Endodermal cell (in vitro differentiated cells): ENCODE results near the gene PAX8. TPM values are rescaled to one million over a fixed set of nuclear protein-coding genes. Genes with fewer than 3 reads are reported as not detected.
"Not testable (repeated sequence)": the region's sequence is repeated elsewhere in the genome, so short reads cannot be mapped to it uniquely, and the experiment has no call there.

Source experiments
- DNase-seq: peaks from one replicate; pipeline ENCODE4 v3.0.0-alpha.2; 2017
- H3K27ac ChIP-seq: 2 replicates; pipeline ENCODE4 v1.5.1; 2013; ENCODE audit warnings: mild to moderate bottlenecking, low read depth, low read length, moderate library complexity
- H3K27me3 ChIP-seq: 2 replicates; pipeline ENCODE4 v1.6.1; 2013; ENCODE audit warnings: mild to moderate bottlenecking, low read length, moderate library complexity; ENCODE audit not compliant: insufficient read depth, control insufficient read depth, poor library complexity, severe bottlenecking
- H3K36me3 ChIP-seq: 2 replicates; pipeline ENCODE4 v1.7.0; 2013; ENCODE audit warnings: mild to moderate bottlenecking, low read length, moderate library complexity; ENCODE audit not compliant: control insufficient read depth, insufficient read depth
- H3K4me1 ChIP-seq: one replicate; pipeline ENCODE4 v1.7.0; 2013; ENCODE audit warnings: low read length; ENCODE audit not compliant: control insufficient read depth, insufficient read depth
- H3K4me3 ChIP-seq: 2 replicates; pipeline ENCODE4 v1.5.1; 2013; ENCODE audit warnings: mild to moderate bottlenecking, low read length, moderate library complexity
- H3K9ac ChIP-seq: 2 replicates; pipeline ENCODE4 v1.6.1; 2013; ENCODE audit warnings: mild to moderate bottlenecking, low read length, moderate library complexity; ENCODE audit not compliant: poor library complexity, severe bottlenecking; ENCODE audit errors: extremely low read depth
- H3K9me3 ChIP-seq: 2 replicates; pipeline ENCODE4 v1.6.1; 2013; ENCODE audit warnings: mild to moderate bottlenecking, low read length, moderate library complexity; ENCODE audit not compliant: control insufficient read depth
- H3K27ac Mint-ChIP-seq: 2 replicates; pipeline ENCODE4 v1.8.0; 2020; ENCODE audit warnings: mixed read lengths
- H3K27me3 Mint-ChIP-seq: 2 replicates; pipeline ENCODE4 v1.8.0; 2021; ENCODE audit warnings: mild to moderate bottlenecking, mixed read lengths; ENCODE audit not compliant: insufficient read depth
- H3K36me3 Mint-ChIP-seq: 2 replicates; pipeline ENCODE4 v1.8.0; 2020; ENCODE audit warnings: low read depth, mixed read lengths
- H3K4me1 Mint-ChIP-seq: 2 replicates; pipeline ENCODE4 v1.8.0; 2020; ENCODE audit warnings: mixed read lengths
- H3K4me3 Mint-ChIP-seq: 2 replicates; pipeline ENCODE4 v1.8.0; 2020; ENCODE audit warnings: mild to moderate bottlenecking, moderate library complexity, mixed read lengths
- H3K9me3 Mint-ChIP-seq: 2 replicates; pipeline ENCODE4 v1.8.0; 2020; ENCODE audit warnings: mild to moderate bottlenecking, mixed read lengths
- CTCF ChIP-seq: fragments of 200-600 bp; sonication (generic); conservative IDR thresholded peaks from 2 replicates; pipeline ENCODE4 v1.5.0; 2021; ENCODE audit warnings: antibody characterized with exemption, mild to moderate bottlenecking
- WGBS, 2 experiments: methylation state at CpG; one replicate each; pipeline versions ENCODE4 v1.1.5 to v1.1.7; 2013; ENCODE audit warnings: missing lambda C conversion rate in 2 of 2, mixed read lengths in 1 of 2; ENCODE audit not compliant: insufficient coverage in 1 of 2, insufficient read length in 1 of 2; 5-methylcytosine and 5-hydroxymethylcytosine counted together
- total RNA-seq, 2 donors: library from RNA; stranded (reverse); fragmentation: NEBNext Ultra II Directional in 1 of 2; extraction: Animal tissue kit (Norgen Biotek cat#: 25700) in 1 of 2; gene quantifications; 2 replicates in 1 of 2; 3 replicates in 1 of 2; pipeline ENCODE4 v1.2.1, GENCODE V29; 2021

The PAX8 gene
- total RNA-seq, 2 donors from 2014 or later: 0.09 to 0.11 TPM

- H3K27ac Mint-ChIP-seq, H3K27ac ChIP-seq, H3K4me1 ChIP-seq, DNase-seq, H3K9me3 Mint-ChIP-seq, H3K9ac ChIP-seq, H3K4me3 Mint-ChIP-seq, H3K36me3 Mint-ChIP-seq, H3K36me3 ChIP-seq, H3K4me3 ChIP-seq, H3K4me1 Mint-ChIP-seq, H3K9me3 ChIP-seq: not testable (repeated sequence)
- peaks cover 79% of the 10 kb centered on the region for H3K27me3 ChIP-seq
- peaks cover 89% of the 10 kb centered on the region for H3K27me3 Mint-ChIP-seq
- WGBS, 2 experiments: 0% methylated on average over 2 of the region's 6 CpGs; no CpG with 5 or more reads in 1 of the 2 experiments
These were observed 9.5 kb upstream of the PAX8 start for GRCh38 chr2:113288117-113288673.

DNA sequence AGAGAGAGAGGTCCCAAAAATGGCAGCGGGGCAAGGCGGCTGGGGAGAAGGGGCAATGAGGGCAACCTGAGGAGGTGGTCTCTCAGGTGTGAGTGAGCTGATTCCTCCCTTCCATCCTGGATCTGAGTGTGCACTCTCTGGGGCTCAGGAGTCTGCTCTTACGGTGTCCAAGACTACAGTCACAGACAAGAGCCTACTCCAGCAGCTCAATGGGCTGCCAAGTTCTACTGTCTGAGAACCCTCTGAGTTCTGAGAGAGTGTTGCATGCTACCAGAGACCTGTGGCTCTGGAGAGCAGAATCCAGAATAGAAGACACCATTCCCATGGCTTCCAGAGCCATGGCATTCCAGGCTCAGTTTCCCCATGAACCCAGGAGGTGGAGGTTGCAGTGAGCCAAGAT is 7.1 kb upstream of the PAX8 start:
- no peak overlapping the region for H3K4me3 ChIP-seq
- no peaks in the 10 kb centered on the region for H3K36me3 ChIP-seq
- Mint-ChIP-seq H3K4me1 (peaks cover 3% of the 10 kb centered on the region), H3K27me3 (peaks cover 88% of the 10 kb centered on the region), H3K27ac (no peak overlapping the region), H3K36me3 (no peaks in the 10 kb centered on the region), H3K9me3 (no peaks in the 10 kb centered on the region), H3K4me3 (no peak overlapping the region)
- no peak for TF ChIP-seq CTCF
- no peak for DNase-seq
- no peaks in the 10 kb centered on the region for H3K4me1 ChIP-seq
- no peak overlapping the region for H3K27ac ChIP-seq
- H3K9ac ChIP-seq: no peak overlapping the region
- peaks cover 76% of the 10 kb centered on the region for H3K27me3 ChIP-seq
- WGBS, 2 experiments: 94 to 100% methylated on average over 1 to 3 of the region's 3 CpGs
- H3K9me3 ChIP-seq: no peaks in the 10 kb centered on the region

- not testable (repeated sequence) for H3K36me3 Mint-ChIP-seq, DNase-seq, H3K27ac ChIP-seq, H3K36me3 ChIP-seq, H3K4me1 Mint-ChIP-seq, H3K4me1 ChIP-seq, H3K9me3 ChIP-seq, H3K9me3 Mint-ChIP-seq, H3K4me3 Mint-ChIP-seq, H3K9ac ChIP-seq, H3K27ac Mint-ChIP-seq, H3K4me3 ChIP-seq
- peaks cover 76% of the 10 kb centered on the region for H3K27me3 ChIP-seq
- WGBS, 2 experiments: 78 to 83% methylated on average over 6 of the region's 6 CpGs
- H3K27me3 Mint-ChIP-seq: peaks cover 88% of the 10 kb centered on the region
These were observed 6.3 kb upstream of the PAX8 start for GRCh38 chr2:113284999-113285398.

GRCh38 chr2:113284476-113284875 is 5.8 kb upstream of the PAX8 start:
- Histone ChIP-seq H3K4me3 (no peak overlapping the region), H3K27ac (no peak overlapping the region), H3K4me1 (no peaks in the 10 kb centered on the region), H3K9me3 (no peaks in the 10 kb centered on the region), H3K9ac (no peak overlapping the region), H3K27me3 (peaks cover 76% of the 10 kb centered on the region), H3K36me3 (no peaks in the 10 kb centered on the region)
- H3K4me1 Mint-ChIP-seq: peaks cover 3% of the 10 kb centered on the region
- H3K4me3 Mint-ChIP-seq: no peak overlapping the region
- H3K9me3 Mint-ChIP-seq: no peaks in the 10 kb centered on the region
- H3K27me3 Mint-ChIP-seq: peaks cover 88% of the 10 kb centered on the region
- whole genome bisulfite sequencing, 2 experiments: 81% methylated on average over 1 of the region's 1 CpG; no CpG with 5 or more reads in 1 of the 2 experiments
- no peak overlapping the region for H3K27ac Mint-ChIP-seq
- no peaks in the 10 kb centered on the region for H3K36me3 Mint-ChIP-seq
- no peak for DNase-seq
- TF ChIP-seq CTCF: no peak
